Panc1 (cell line): Measurements from ENCODE around the gene VAT1.

ENCODE experiments used
- CTCF ChIP-seq: fragments of 450-650 bp; IDR thresholded peaks from 2 replicates; pipeline ENCODE4 v1.5.1; 2017; ENCODE audit warnings: mild to moderate bottlenecking
- POLR2AphosphoS5 ChIP-seq: IDR thresholded peaks from 2 replicates; pipeline ENCODE4 v1.6.1; 2012; ENCODE audit warnings: mild to moderate bottlenecking, low read depth, low read length, moderate library complexity

- TF ChIP-seq CTCF (no peak), POLR2AphosphoS5 (no peak)
Observed at GRCh38 chr17:42967925-42968324, 54.3 kb downstream of the VAT1 start.
